Measurements from ENCODE around the gene ECM1.

Gene ECM1

DNA sequence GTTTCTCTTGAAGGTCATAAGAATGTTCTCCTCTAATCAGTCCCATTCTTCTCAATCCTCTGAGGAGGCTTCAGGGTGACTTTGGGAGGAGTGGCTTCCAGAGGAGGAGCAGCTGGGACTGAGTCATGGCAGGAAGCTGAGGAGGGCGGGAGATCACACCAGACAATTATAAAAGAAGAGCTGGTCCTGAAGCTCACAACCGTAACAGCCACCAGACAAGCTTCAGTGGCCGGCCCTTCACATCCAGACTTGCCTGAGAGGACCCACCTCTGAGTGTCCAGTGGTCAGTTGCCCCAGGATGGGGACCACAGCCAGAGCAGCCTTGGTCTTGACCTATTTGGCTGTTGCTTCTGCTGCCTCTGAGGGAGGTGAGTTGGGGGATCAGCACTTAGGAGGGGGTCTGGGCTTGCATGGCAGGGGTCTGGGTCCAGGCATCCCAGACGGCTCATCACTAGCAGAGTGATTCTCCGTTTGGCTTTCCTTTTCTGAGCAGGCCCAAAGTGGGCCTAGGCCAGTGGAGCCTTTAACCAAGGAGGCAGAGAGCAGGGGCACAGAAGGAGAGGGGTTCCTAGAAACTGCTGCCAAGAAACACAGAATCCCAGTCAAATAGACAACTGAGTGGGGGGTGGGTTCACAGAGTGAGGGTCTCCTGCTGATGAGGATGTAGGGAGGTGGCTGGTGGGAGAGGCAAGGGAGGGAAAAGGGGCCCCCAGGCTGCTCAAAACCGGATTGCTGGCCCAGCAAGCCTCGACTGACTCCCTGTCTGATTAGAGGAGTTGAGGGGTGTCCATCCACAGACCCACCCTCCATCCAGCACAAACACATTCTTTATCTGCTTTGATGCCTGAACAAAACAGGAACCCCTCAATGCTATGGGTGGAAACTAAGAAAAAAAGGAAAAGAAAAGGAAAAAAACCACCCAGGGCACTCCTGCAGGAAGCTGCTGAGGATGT is at the start of gene ECM1:
Gene ECM1, plus strand, starts transcription at position 198 of the 953 bp plus-strand sequence. Its CDS starts 101 bp downstream, at position 299.
- DNase-seq: no peak

DNA sequence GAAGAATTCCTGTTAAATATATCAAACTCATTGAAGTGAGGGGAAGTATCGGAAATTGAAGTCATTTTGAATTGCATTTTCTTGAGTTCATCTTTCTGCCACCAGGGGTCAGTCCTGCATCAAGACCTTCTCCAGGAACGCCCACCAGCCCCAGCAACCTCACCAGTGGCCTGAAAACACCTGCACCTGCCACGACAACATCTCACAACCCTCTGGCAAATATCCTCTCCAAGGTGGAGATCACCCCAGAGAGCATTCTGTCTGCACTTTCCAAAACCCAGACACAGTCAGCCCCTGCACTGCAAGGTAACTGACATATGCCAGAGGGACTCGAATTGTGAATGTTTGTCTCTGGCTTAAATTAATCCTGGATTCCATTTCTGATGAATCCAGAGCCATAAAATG is 43.5 kb upstream of the ECM1 start:
- peak; percentile 52 for DNase-seq

DNA sequence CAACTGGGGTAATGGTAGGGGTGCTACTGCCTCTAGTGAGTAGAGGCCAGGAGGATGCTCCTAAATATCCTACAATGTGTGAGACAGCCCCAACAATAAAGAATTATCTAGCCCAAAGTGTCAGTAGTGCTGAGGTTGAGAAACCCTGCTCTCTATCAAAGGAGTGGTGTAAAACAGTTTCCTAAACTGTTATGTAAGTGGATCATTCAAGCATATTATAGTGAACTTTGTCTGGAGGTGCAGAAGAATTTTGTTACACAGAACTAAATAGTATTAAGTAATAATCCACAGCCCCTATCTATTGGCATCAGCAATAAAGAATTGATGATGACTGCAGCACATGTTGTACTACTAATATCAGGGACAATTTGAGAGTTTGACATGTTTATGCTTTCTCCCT is 40.9 kb upstream of the ECM1 start:
- DNase-seq: no peak

DNA sequence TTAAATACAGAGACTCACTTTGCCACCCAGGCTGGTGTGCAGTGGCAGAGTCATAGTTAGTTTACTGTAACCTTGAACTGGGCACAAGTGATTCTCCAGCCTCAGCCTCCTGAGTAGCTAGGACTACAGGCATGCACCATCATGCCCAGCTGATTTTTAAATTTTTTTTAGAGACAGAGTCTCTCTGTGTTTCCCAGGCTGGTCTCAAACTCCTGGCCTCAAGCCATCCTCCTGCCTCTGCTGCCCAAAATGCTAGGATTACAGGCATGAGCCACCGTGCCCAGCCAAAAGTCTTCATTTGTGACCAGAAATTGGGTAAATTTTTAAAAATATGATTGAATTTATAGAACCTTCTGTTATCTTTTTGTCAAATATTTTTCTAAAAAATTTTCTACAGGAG is 38.6 kb upstream of the ECM1 start:
- DNase-seq: no peak

DNA sequence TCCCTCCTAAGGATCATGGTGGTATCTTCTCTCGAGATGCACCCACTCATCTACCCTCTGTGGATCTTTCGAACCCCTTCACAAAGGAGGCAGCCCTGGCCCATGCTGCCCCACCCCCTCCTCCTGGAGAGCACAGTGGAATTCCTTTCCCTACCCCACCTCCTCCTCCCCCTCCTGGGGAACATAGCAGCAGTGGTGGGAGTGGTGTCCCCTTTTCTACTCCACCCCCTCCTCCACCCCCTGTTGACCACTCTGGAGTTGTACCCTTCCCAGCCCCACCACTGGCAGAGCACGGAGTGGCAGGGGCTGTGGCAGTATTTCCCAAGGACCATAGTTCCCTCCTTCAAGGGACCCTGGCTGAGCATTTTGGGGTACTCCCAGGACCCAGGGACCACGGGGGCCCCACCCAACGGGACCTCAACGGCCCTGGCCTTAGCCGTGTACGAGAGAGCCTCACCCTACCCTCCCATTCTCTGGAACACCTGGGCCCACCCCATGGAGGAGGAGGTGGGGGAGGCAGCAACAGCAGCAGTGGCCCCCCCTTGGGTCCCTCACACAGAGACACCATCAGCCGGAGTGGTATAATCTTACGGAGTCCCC is 35.2 kb upstream of the ECM1 start:
- DNase-seq: no peak

DNA sequence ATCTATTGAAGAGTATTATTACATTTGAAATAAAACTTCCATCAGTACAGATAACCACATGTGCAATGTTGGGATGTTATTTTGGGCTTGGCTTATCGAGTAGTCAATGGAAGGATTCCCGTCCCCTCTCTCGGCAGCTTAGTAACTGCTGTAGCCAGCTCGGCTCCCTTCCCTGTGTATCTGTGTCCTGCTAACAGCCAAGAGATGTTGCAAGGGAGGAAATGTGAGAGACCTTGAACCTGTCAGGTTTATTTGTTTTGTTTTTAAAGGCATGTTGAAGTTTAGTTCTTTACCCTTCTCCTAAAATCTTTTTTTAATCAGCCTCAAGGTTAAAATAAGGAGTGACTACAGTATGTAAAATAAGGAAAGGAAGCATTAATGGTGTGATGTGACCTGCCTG is 34.2 kb upstream of the ECM1 start:
- DNase-seq: no peak

DNA sequence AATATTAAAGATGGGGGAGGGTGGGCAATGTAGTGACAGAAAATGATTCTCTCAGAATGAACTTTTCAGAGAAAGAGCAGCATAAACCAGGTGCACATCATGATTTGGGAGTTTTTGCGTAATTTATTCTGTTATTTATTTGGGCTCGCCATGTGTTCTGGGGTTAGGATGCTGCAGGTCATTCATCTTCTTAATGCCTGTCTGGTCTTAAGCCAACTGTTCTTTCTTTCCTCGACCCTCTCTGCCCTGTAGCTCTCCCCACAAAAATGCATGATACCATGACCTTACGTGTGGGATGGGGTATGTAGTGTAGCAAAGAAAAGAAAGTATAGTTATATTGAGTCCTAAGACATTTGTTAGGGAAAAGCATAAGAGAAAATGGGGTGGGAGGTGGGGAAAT is 33.0 kb upstream of the ECM1 start:
- no peak for DNase-seq

DNA sequence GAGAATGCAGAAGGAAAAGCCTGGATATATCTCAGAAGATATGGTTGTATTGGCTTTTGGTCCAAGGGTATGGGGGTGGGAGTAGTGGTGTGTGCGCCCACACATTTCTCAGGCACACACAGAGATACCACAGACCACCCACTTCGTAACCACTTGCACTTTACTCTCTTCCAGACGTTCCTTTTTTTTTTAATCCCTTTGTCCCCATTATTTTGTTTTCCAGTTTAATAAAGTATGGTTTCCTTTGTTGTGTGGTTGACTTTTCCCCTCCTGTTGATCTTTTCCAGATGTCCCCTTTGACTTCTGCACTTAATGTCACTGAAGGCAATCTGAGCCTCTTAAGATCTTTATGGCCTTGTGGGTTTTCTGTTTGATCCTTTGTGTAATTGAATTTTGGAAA is 31.2 kb upstream of the ECM1 start:
- DNase-seq: no peak

DNA sequence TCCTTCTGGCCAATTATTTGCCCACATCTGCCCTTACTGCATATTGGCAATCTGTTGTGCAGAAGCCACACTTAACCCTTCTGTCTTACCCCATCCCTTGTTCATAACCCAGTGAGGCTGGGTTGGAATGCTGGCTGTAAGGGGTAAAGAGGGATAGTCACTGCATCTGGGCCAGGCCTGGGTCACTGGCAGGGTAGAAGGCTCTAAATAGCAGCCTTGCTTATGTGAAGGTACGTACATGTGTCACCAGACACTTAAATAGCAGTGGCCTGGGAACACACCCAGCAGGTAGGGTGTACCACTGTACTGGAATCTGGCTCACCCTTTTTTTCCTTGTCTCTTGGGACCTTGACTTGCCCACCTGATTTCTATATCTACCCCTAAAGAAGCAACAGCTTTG is 30.6 kb upstream of the ECM1 start:
- no peak for DNase-seq

DNA sequence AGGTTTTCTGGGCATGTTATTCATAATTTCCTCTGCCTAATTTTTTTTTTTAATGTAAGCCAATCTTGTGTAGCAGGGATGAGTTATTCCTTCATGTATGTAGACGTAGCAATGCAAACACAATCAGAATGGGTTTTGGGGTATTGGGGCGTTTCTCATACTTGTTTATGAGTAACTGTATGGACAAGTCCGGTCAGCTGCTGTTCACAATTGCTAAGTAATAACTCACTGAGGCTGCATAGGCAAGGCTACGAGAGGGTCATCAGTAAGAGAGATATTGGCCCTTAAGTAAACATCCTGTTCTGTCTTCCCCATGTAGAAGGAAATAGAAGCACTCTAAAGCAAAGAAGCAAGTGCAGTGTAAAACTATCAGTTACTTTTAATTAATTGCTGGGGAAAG is 30.2 kb upstream of the ECM1 start:
- no peak for DNase-seq

DNA sequence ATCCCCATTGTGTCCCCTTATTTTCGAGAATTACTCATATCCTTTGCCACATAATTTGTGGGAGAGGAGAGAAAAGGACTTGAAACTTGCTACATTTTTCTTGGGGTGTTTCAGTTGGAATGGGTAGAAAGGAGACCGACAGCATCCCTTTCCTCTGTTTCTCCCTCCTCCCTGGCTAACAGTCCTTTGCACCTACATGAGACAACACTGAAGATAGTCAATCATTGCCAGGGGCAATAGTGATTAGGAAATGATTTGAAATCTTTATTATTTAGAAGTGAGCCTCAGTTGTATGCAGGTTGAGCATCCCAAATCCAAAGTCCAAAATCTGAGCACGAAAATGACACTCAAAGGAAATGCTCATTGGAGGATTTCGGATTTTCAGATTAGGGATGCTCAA is 28.5 kb upstream of the ECM1 start:
- DNase-seq: no peak

DNA sequence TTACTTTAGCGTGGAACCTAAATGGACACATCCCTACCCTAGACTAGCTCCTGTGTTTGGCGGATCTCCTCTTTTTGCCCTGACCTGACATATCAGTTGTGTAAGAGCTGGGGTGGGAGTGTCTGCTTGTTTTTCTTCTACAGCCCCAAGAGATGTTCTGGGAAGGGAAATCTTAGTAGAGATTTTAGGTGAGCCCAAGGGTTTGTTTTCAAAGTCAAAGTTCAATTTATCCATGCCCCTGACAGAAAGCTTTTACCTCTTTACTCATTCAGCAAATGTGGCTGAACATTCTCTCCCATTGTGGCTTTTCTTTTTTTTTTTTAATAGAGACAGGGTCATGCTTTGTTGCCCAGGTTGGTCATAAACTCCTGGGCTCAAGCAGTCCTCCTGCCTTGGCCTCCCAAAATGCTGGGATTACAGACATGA is 28.0 kb upstream of the ECM1 start:
- no peak for DNase-seq

DNA sequence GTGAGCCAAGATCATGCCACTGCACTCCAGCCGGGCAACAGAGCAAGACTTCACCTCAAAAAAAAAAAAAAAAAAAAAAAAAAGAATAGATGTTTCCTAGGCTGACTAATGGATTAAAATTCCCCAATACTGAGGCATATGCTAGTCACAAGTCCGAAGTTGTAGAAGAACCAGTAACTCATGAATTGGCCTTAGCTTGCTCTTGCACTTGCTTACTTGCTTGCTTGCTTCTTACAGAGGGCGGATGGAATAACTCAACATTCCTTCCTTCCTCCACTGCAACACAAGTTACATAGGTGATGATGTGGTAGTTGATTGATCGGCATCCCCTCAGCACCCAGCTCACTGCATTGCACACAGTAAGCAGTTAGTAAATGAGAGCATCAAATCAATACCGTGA is 23.5 kb upstream of the ECM1 start:
- DNase-seq: no peak

DNA sequence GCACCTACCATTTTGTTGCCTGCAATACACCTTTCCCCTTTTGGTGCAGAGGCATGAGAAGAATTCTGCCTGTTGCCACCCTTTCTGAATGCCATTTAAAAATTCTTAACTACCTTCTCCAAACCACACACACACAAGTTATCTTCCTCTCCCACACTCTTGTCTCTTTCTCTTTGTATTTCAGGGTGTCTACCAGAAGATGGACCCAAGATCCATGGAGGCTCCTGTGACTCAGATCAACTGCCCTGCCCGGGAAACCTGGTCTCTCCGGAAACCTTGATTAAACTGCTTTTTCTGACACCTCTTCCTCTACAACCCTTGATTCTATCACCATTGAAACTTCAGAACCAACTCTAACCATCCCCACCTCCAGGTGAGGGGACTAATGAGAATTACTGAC is 23.0 kb upstream of the ECM1 start:
- no peak for DNase-seq

DNA sequence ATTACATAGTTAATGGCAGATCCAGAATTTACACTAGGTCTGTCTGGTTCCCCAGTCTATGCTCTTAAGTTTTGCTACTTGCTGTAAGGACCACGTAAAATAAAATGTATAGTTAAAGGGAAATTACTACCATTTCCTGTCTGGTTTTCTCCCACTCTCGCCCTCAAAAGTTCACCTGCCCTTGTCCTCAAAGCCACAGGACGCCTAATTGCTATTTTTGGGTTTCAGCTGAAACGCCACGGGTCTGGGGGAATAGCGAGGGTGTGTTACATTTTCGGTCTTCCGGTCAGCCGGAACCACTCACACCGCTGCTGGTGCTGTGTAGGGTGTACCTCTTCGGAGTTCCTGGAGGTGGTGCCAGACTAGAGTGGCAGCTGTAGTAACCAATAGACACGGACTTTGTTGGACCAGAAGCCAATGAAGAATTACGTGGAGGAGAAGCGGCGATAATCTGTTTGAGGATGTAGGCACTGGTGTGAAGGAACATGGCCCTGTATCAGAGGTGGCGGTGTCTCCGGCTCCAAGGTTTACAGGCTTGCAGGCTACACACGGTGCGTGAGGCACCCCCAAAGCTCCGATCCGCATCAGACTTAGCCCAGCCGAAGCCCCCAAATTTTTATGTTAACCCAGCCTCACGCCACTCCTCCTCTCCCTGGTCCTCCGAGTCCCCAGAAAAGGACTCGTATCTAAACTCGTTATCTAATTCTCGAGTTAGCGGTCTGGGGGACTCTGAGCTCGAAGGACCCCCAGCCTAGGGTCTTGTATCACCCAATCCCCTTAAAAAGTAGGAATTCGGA is 20.7 kb upstream of the ECM1 start, which contains the start of gene TARS2:
Gene TARS2, plus strand, starts transcription at position 454 of the 797 bp plus-strand sequence. Its CDS starts 32 bp downstream, at position 486.
- peak; percentile 95 for DNase-seq

DNA sequence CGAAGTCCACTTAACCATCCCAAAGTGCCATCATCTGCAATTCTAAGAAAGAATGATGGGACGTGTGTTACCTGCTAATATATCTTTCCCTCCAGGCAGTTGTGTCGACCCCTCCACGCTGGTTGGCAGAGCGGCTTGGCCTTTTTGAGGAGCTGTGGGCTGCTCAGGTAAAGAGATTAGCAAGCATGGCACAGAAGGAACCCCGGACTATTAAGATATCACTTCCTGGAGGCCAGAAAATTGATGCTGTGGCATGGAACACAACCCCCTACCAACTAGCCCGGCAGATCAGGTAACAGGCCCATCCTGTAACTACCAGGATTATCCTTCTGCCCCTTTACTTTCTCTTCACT is 20.2 kb upstream of the ECM1 start:
- DNase-seq: no peak

DNA sequence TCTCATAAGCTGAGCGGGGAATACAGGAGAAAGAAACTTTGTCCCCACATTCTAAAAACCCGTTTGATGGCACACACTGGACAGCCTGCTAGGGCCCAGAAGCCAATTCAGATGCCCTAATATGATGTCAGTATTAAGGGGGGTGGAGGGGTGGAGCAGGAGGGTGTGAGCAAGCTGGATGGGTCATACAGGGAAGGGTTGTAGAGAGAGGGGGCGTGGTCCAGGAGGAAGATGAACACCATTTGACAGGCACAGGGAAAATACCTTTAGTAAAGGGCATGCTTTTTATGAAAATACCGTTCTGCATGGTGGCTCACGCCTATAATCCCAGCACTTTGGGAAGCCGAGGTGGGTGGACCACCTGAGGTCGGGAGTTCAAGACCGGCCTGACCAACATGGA is 14.7 kb upstream of the ECM1 start:
- no peak for DNase-seq

DNA sequence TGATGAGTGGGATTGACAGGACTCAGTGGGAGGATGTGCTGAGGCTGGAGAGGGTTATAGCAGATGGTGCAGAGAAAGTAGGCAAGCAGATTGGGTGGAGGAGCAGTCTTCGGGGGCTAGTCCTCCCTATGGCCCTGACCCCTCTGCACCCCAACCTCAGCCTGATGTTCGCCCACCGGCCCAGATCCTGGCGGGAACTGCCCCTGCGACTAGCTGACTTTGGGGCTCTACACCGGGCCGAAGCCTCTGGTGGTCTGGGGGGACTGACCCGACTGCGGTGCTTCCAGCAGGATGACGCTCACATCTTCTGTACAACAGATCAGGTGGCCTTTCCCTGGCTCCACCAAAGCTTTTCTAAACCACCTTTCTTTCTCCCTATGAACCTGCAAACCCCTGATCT is 9.6 kb upstream of the ECM1 start:
- DNase-seq: no peak

DNA sequence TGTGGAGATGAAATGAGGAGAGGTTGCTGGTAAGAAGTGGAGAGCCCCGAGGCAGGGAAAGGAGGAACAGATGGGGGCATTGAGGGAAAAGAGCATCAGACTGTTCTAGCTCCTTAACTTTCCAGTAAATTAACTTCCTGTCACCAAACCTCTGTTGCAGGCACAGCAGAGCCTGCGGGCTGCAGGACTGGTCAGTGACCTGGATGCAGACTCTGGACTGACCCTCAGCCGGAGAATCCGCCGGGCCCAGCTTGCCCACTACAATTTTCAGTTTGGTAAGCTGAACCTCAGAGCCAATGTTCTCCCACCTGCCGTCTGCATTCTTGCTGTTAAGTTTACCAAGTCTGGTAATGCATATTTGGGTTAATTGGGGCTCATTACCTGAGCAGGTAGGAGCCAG is 2.5 kb upstream of the ECM1 start:
- no peak for DNase-seq

DNA sequence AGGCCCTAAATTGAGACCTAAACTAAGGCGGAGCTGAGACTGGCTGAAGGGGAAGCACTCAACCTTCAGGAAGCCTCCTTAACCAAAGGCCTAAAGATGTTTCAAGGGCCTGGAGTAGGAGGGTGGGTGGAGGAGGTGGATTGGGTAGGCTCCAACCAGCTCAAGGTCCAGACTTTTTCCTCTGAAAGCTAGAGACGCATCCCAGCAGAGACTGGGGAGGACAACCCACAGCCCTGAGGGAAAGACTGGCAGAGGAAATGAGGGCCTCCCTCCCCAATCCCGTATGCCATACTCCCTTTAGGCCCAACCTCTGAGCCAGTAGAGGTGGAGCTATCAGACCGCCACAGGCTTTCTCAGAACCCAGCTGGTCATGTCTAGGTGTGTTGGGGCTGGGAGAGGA is 1.1 kb downstream of the ECM1 start:
- no peak for DNase-seq

DNA sequence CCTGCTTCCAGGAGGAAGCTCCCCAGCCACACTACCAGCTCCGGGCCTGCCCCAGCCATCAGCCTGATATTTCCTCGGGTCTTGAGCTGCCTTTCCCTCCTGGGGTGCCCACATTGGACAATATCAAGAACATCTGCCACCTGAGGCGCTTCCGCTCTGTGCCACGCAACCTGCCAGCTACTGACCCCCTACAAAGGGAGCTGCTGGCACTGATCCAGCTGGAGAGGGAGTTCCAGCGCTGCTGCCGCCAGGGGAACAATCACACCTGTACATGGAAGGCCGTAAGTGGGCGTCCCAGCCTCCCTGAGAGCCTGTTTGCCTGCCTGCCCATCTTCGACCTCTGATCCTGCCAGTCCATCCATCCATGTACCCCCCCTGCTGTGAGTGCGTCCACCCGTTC is 3.6 kb downstream of the ECM1 start:
- no peak for DNase-seq

DNA sequence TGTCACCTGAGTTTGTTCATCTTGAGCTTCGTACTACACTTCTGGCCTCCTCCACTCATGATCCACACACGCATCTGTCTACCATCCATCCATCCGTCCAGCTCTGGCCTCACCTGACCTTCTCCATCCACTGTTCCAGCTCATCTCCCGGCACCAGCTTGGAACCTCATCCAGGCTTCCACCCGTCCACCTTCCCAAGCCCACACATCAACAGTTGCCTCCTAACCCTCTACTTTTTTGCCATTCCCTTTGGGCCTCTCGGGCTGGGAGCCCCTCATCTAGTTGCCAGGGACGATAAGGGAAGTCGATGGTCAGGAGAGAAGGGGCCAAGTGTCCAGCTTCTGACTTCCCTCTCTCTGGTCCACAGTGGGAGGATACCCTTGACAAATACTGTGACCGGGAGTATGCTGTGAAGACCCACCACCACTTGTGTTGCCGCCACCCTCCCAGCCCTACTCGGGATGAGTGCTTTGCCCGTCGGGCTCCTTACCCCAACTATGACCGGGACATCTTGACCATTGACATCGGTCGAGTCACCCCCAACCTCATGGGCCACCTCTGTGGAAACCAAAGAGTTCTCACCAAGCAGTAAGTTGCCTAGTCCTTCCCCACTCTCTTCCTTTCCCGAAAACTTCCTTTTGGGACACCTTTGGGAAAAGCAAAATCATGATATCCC is 4.2 kb downstream of the ECM1 start:
- no peak for DNase-seq

DNA sequence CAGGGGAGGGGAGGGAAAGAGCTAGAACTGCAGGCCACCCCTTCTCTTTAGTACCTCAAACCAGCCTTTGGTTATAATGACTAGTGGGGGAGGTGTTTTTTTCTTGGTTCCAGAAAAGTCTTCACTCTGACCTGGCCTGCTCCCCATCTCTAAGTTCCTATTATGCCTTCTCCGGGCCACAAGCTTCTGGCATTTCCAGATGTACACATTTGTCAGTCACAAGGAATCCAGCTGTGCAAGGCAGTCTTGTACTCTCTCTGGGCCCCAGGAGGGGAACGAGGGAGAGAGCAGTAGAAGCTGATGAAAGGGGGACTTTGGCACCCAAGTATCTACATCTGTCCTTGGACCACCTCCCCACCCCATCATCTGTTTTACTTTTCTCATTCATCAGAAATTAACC is 4.9 kb downstream of the ECM1 start:
- DNase-seq: no peak
